Measurements from ENCODE around the gene DSCAML1. TPM values are rescaled to one million over a fixed set of nuclear protein-coding genes. Genes with fewer than 3 reads are reported as not detected.

The DSCAML1 gene
- total RNA-seq, 4 donors from 2014 or later, result 0.54 to 1.8 (median 0.99) TPM

DNA sequence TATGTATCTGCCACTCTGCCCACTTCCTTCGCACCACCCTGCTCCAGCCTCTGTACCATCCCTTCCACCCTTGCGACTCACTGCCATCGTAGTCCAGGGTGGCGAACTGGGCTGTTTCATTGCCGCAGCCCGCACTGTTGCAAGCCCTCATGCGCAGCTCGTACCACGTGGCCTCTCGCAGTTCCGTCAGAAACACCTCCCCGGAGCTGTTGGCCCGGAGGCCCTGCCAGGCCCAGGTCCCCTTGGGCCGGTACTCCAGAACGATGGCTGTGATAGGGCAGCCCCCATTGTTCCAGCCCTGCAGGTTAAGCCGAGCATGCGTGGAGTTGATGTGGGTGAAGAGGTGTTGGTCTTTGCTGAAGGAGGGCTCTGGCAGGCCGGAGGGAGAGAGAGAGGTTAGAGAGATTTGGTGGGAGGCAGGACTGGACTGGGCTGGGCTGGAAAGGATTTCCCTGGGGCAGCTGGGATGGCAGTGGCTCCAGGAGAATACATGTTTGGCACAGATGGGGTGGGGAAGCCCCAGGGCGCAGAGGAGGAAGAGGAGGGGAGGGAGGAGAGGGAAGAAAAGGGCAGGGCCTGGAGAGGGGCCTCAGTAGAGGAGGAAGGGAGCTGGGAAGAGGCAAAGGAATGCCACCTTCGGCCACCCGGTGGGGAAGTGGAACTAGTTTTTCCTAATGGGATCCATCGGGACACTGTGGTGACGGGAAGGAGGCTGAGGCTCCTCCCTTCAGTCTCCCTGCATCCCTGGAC is 359.8 kb downstream of the DSCAML1 start:
- no peak overlapping the region for H3K4me3 ChIP-seq (replicated peaks in 1 of 3)
- H3K4me1 ChIP-seq, result peaks cover 0 to 13% of the 10 kb centered on the region in 2 donors
- H3K36me3 ChIP-seq, result no peaks in the 10 kb centered on the region
- no peaks in the 10 kb centered on the region for H3K9me3 ChIP-seq
- peak overlapping the region in 1 of 3 donors; percentile 67 for H3K27ac ChIP-seq
- WGBS, 2 donors, result 80 to 86% methylated on average over 23 of the region's 23 CpGs
- H3K27me3 ChIP-seq, result no peaks in the 10 kb centered on the region
- TF ChIP-seq POLR2A (IDR thresholded peaks at IDR 0.05), result no peak
- TF ChIP-seq, protein P1, sequence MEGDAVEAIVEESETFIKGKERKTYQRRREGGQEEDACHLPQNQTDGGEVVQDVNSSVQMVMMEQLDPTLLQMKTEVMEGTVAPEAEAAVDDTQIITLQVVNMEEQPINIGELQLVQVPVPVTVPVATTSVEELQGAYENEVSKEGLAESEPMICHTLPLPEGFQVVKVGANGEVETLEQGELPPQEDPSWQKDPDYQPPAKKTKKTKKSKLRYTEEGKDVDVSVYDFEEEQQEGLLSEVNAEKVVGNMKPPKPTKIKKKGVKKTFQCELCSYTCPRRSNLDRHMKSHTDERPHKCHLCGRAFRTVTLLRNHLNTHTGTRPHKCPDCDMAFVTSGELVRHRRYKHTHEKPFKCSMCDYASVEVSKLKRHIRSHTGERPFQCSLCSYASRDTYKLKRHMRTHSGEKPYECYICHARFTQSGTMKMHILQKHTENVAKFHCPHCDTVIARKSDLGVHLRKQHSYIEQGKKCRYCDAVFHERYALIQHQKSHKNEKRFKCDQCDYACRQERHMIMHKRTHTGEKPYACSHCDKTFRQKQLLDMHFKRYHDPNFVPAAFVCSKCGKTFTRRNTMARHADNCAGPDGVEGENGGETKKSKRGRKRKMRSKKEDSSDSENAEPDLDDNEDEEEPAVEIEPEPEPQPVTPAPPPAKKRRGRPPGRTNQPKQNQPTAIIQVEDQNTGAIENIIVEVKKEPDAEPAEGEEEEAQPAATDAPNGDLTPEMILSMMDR (IDR thresholded peaks at IDR 0.05), result no peak
- intact Hi-C loops (cut with DNase I), result loop anchor here (10.0 kb wide), 1 partner anchor 188 kb away; no protein-coding TSS in a partner anchor
- peak; percentile 16 to 42 for DNase-seq

DNA sequence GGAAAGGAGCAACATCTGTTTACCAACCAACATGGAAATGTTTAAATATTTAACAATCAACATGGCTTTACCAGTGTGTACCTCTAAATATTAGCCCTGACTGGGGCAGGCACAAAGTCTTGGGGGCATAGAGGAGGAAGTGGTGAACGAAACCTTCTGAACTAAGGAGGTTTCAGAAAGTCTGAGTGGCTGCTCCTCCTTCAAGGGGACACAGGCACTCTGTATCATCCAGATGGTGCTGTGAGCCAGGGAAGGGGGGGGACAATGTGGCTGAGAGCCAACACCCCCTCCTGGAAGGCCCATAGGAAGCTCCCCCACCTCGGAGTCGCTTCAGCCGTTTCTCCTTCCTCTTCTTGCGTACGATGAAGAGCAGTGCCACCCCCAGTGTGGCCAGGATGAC is 361.7 kb downstream of the DSCAML1 start:
- Histone ChIP-seq H3K4me3 (replicated peaks in 1 of 3) (no peak overlapping the region), H3K4me1 (peaks cover 4 to 30% of the 10 kb centered on the region in 2 donors), H3K9me3 (no peaks in the 10 kb centered on the region), H3K27ac (no peak overlapping the region), H3K27me3 (no peaks in the 10 kb centered on the region), H3K36me3 (no peaks in the 10 kb centered on the region)
- no peak for TF ChIP-seq POLR2A (IDR thresholded peaks at IDR 0.05)
- TF ChIP-seq, protein P1 (IDR thresholded peaks at IDR 0.05), result no peak
- DNase-seq, result no peak
- 85 to 87% methylated on average over 6 of the region's 6 CpGs for WGBS, 2 donors
- intact Hi-C loops (cut with DNase I), result loop anchor here (10.0 kb wide), 1 partner anchor 189 kb away; no protein-coding TSS in a partner anchor

DNA sequence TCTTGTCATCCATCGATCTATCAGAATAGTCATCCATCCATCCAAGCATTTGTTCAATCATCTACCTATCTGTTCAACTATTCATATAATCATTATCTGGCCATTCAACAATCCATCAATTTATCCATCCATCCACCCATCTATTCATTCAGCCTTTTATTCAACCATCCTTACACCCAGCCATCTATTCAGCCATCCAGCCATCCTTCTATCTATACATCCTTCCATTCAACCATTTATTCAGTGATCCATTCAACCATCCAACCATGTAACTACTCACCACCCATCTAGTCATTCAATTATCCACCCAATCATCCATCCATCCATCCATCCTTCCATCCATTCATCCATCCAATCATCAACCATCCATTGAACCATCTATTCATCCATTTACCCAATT is 362.5 kb downstream of the DSCAML1 start:
- Histone ChIP-seq H3K4me1 (peaks cover 4 to 37% of the 10 kb centered on the region in 2 donors), H3K4me3 (replicated peaks in 1 of 3) (no peak overlapping the region), H3K36me3 (no peaks in the 10 kb centered on the region), H3K9me3 (no peaks in the 10 kb centered on the region), H3K27me3 (no peaks in the 10 kb centered on the region), H3K27ac (no peak overlapping the region)
- intact Hi-C loops (cut with DNase I), result loop anchor here (10.0 kb wide), 1 partner anchor 190 kb away; no protein-coding TSS in a partner anchor
- no peak for DNase-seq
- 97 to 98% methylated on average over 1 of the region's 1 CpG for WGBS, 2 donors
- TF ChIP-seq POLR2A (IDR thresholded peaks at IDR 0.05), result no peak
- TF ChIP-seq, protein P1 (IDR thresholded peaks at IDR 0.05), result no peak

DNA sequence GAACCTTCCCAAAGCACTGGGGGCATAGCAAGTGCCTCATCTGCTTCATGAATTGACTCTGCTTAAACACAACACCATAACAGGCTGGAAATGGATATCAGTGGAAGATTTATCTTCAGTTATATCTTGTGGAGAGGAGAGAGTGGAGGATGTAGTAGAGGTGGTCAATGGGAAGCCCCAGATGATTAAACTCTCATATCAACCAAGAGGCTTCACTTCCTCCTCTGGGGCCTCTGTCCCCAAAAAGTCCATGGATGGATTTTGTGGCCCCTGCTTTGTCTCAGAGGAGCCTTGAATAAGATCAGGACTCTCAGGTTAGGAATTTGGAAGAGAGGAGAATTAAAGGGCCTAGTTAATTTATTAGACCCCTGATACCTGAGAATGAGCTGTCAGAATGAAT is 363.3 kb downstream of the DSCAML1 start:
- no peaks in the 10 kb centered on the region for H3K36me3 ChIP-seq
- no peaks in the 10 kb centered on the region for H3K27me3 ChIP-seq
- no peak for TF ChIP-seq POLR2A (IDR thresholded peaks at IDR 0.05)
- TF ChIP-seq, protein P1 (IDR thresholded peaks at IDR 0.05), result no peak
- H3K4me3 ChIP-seq (replicated peaks in 1 of 3), result no peak overlapping the region
- no peaks in the 10 kb centered on the region for H3K9me3 ChIP-seq
- intact Hi-C loops (cut with DNase I), result loop anchor here (10.0 kb wide), 1 partner anchor 191 kb away; no protein-coding TSS in a partner anchor
- H3K4me1 ChIP-seq, result peaks cover 4 to 39% of the 10 kb centered on the region in 2 donors
- no peak overlapping the region for H3K27ac ChIP-seq
- DNase-seq, result no peak

DNA sequence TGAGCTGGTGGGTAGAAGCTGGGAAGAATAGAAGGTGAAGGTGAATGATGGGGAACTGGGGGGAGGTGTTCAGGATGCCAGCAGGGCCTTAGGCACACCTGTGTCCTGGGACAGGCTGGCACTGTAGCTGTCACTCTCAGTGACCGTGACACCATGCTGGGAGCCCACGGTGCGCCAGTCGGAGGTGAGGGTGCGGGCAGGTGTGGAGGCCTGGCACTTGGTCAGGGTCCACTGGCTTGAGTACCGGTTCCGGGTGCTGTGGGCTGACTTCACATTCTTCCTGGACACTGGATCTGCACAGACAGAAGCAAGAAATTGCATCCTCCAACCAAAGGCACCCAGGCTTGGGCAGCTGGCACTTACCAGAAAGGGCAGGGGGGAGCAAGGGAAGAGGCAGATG is 365.6 kb downstream of the DSCAML1 start:
- H3K4me3 ChIP-seq (replicated peaks in 1 of 3), result no peak overlapping the region
- intact Hi-C loops (cut with DNase I), result loop anchor here (10.0 kb wide), 1 partner anchor 193 kb away; no protein-coding TSS in a partner anchor
- no peak for TF ChIP-seq POLR2A (IDR thresholded peaks at IDR 0.05)
- TF ChIP-seq, protein P1 (IDR thresholded peaks at IDR 0.05), result no peak
- H3K4me1 ChIP-seq, result peaks cover 13 to 38% of the 10 kb centered on the region in 2 donors
- DNase-seq, result peak; percentile 81 to 89
- 37 to 50% methylated on average over 2 to 7 of the region's 7 CpGs for WGBS, 2 donors
- H3K27me3 ChIP-seq, result no peaks in the 10 kb centered on the region
- H3K27ac ChIP-seq, result no peak overlapping the region
- no peaks in the 10 kb centered on the region for H3K9me3 ChIP-seq
- H3K36me3 ChIP-seq, result no peaks in the 10 kb centered on the region
